Immature natural killer cell (primary cell): ENCODE data around the gene WHRN. TPM values are rescaled to one million over a fixed set of nuclear protein-coding genes. Genes with fewer than 3 reads are reported as not detected.

ENCODE experiments used
- DNase-seq, 3 donors: peaks; one replicate each; pipeline ENCODE4 v3.0.0; 2022; ENCODE audit warnings: mixed read lengths in 1 of 3
- H3K27ac Mint-ChIP-seq, 6 donors: one replicate each; pipeline ENCODE4 v1.8.0; 2020; ENCODE audit warnings: mixed read lengths in 6 of 6, mild to moderate bottlenecking in 5 of 6, inconsistent platforms in 4 of 6, moderate library complexity in 3 of 6
- H3K27me3 Mint-ChIP-seq, 3 donors: one replicate each; pipeline ENCODE4 v1.8.0; 2020 to 2021; ENCODE audit warnings: low read depth in 3 of 3, mild to moderate bottlenecking in 3 of 3, mixed read lengths in 3 of 3, moderate library complexity in 3 of 3, inconsistent platforms in 1 of 3
- H3K36me3 Mint-ChIP-seq, 3 donors: one replicate each; pipeline ENCODE4 v1.8.0; 2020; ENCODE audit warnings: mixed read lengths in 3 of 3, inconsistent platforms in 2 of 3, mild to moderate bottlenecking in 2 of 3
- H3K4me1 Mint-ChIP-seq, 2 donors: one replicate each; pipeline ENCODE4 v1.8.0; 2020; ENCODE audit warnings: inconsistent platforms in 2 of 2, mild to moderate bottlenecking in 2 of 2, mixed read lengths in 2 of 2, moderate library complexity in 1 of 2
- H3K4me3 Mint-ChIP-seq, 5 donors: one replicate each; pipeline ENCODE4 v1.8.0; 2020; ENCODE audit warnings: mild to moderate bottlenecking in 5 of 5, mixed read lengths in 5 of 5, inconsistent platforms in 3 of 5, moderate library complexity in 3 of 5
- H3K9me3 Mint-ChIP-seq, 6 donors: one replicate each; pipeline ENCODE4 v1.8.0; 2020; ENCODE audit warnings: mild to moderate bottlenecking in 6 of 6, mixed read lengths in 6 of 6, inconsistent platforms in 4 of 6, moderate library complexity in 3 of 6
- polyA plus RNA-seq, 3 donors: library from polyadenylated mRNA; unstranded; fragments of 300-500 nt; fragmentation: Illumina TruSeq; gene quantifications; one replicate each; pipeline ENCODE4 v1.2.3, GENCODE V29; 2021

The WHRN gene
- polyA plus RNA-seq, 3 donors from 2014 or later = 0.22 to 1.4 (median 1.0) TPM

DNA sequence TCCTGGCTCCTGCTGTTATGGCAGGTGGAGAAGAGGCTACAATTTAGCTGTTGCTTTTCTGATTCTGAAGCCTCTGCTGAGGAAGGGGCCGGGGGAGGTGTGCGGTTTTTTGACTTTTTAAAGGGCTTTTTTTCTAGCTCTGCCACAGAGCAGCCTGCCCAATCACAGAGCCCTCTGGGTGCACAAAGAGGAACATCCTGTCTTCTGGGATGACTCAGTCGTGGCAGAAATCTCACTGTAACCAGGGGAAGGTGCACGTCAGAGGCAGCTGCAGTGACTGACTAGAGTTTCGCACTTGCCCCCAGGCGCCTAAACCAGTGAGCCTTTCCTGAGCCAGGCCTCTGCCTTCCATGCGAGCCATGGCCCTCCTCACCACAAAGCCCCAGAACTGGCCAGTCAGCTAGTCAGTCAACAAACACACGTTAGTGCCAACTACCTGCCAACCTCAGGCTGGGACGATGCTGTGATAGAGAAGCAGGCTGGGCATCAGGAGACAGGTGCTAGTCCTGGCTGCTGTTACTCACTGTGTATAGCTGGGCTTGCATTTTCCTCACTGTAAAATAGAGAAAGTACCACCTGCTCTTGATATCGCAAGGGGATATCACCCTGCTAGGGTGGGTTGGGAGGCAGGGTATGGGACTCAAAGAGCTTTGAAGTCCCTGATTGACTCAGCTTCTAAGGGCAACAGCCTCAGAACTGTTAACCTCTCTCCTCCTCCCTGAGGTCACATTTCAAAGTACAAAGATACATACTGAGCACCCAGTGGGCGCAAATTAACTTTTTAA, 119.7 kb downstream of the WHRN start:
- peak; percentile 96 to 98 (median 98) for DNase-seq
- Mint-ChIP-seq H3K9me3 (peaks cover 0 to 5% (median 0%) of the 10 kb centered on the region in 6 donors), H3K27ac (peak overlapping the region; percentile 90 to 100 (median 99)), H3K27me3 (peaks cover 43 to 77% (median 75%) of the 10 kb centered on the region in 3 donors), H3K36me3 (peaks cover 14 to 49% (median 26%) of the 10 kb centered on the region in 3 donors), H3K4me3 (peak overlapping the region; percentile 92 to 97 (median 97)), H3K4me1 (peaks cover 84 to 86% of the 10 kb centered on the region in 2 donors)

DNA sequence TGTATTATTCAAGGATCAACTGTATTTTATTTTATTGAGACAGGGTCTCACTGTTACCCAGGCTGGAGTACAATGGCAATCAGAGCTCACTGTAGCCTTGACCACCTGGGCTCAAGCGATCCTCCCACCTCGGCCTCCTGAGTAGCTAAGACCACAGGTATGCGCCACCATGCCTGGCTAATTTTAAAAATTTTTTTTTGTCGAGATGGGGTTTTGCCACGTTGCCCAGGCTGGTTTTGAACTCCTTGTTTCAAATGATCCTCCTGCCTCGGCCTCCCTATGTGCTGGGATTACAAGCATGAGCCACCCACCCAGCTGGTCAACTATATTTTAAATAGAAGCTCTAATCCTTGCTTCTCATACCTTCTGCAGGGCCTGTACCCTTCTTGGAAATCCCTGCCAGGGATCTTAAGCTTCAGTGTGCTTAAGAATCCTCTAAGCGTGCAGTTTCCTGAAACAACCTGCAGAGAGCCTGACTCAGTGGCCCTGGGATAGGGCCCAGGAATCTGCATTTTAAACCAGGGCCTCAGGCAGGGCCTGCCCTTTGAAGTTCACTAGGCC, 120.4 kb downstream of the WHRN start:
- H3K4me1 Mint-ChIP-seq = peaks cover 82 to 86% of the 10 kb centered on the region in 2 donors
- peaks cover 0 to 5% (median 0%) of the 10 kb centered on the region in 6 donors for H3K9me3 Mint-ChIP-seq
- peak overlapping the region; percentile 90 to 100 (median 99) for H3K27ac Mint-ChIP-seq
- H3K36me3 Mint-ChIP-seq = peaks cover 18 to 54% (median 29%) of the 10 kb centered on the region in 3 donors
- peak in 1 of 3 donors; percentile 28 for DNase-seq
- peak overlapping the region; percentile 92 to 97 (median 97) for H3K4me3 Mint-ChIP-seq
- H3K27me3 Mint-ChIP-seq = peaks cover 42 to 76% (median 75%) of the 10 kb centered on the region in 3 donors

DNA sequence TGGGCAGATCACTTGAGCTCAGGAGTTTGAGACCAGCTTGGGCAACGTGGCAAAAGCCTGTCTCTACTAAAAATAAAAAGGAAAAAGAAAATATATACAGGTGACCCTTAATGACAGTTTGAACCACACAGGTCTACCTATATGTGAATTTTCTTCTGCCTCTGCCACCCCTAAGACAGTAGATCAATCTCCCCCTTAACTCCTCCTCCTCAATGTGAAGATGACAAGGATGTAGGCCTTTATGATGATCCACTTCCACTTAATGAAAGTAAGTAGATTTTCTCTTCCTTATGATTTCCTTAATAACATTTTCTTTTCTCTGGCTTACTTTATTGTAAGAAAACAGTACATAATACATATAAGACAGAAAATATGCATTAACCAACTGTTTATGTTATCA, 120.9 kb downstream of the WHRN start:
- Mint-ChIP-seq H3K9me3 (peaks cover 0 to 5% (median 0%) of the 10 kb centered on the region in 6 donors), H3K27ac (peak overlapping the region; percentile 90 to 100 (median 99)), H3K4me3 (peak overlapping the region; percentile 92 to 97 (median 97)), H3K4me1 (peaks cover 82 to 86% of the 10 kb centered on the region in 2 donors), H3K36me3 (peaks cover 19 to 60% (median 35%) of the 10 kb centered on the region in 3 donors), H3K27me3 (peaks cover 42 to 78% (median 76%) of the 10 kb centered on the region in 3 donors)
- peak; percentile 35 to 47 (median 40) for DNase-seq

DNA sequence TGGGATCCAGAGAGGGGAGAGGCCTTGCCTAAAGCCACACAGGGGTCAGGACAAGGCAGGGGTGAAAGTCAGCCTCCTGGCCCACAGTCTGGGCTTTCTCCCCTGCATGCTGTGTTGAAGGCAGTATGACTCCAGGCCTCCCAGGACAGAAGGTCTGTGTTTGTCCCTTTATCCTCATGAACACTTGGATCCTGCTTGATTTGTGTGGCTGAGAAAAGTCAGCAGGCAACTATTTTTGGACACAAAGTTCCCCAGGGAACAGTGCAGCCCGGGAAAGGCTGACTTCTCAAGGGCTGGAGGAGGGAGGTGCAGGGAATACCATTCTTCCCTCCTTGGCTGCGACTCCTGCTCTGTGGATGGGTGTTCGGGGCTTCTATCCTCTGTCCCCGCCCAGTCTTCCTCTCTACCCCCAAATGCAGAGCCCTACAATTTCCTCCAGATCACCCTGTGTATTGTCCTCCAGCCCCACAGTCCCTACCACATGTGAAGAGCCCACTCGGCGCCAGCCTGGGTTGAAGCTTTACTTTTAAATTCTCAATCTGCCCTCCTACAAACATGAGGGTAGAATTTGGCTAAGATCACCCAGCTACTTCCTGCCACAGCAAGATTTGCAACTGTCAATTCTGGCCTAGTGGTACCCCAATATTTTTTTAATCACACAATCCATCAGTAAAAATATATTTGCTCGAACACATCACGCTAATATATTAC, 121.6 kb downstream of the WHRN start:
- H3K27me3 Mint-ChIP-seq = peaks cover 44 to 76% (median 75%) of the 10 kb centered on the region in 3 donors

DNA sequence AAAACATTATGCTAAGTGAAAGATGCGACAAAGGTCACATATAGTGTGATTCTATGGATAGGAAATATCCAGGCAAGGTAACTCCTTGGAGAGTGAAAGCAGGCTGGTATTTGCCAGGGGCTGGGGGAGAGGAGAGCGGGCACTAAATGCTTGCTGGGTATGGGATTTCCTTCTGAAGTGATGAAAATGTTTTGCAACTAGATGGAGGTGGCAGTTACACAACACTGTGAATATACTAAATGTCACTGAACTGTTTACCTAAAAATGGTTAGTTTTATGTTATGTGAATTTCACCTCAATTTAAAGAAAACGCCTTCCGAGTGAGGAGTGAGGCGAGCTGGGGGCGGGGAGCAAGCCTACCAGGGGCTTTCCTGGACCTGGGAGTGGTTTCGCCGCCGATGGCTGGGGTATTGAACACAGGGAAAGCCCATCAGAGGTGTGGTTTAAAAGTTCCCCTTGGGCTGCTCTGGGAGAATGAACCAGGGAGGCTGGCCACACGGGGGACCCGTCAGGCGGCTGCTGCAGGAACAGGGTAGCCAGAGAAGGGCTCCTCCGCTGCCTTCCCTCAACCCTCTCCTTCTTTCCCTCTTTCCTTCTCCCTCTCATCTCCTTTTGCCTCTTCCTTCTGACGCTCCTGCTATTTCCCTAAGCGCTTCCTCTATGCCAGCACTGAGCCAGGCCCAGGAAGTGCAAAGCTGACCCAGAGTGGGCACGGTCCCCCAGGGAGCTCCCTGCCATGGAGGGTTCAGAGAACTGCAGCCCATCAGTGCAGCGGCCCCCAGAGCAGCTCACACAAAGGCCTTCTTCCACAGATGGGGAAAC, 122.4 kb downstream of the WHRN start:
- Mint-ChIP-seq H3K27ac (peak overlapping the region; percentile 90 to 100 (median 99)), H3K36me3 (peaks cover 30 to 70% (median 46%) of the 10 kb centered on the region in 3 donors), H3K4me1 (peaks cover 82 to 86% of the 10 kb centered on the region in 2 donors), H3K4me3 (peak overlapping the region; percentile 92 to 97 (median 97)), H3K9me3 (peaks cover 0 to 5% (median 0%) of the 10 kb centered on the region in 6 donors), H3K27me3 (peaks cover 45 to 77% (median 77%) of the 10 kb centered on the region in 3 donors)
- peak; percentile 83 to 86 (median 84) for DNase-seq

More for the DNA sequence above, 121.6 kb downstream of the WHRN start:
- H3K36me3 Mint-ChIP-seq = peaks cover 22 to 64% (median 38%) of the 10 kb centered on the region in 3 donors
- H3K27ac Mint-ChIP-seq = peak overlapping the region; percentile 90 to 100 (median 99)
- DNase-seq = peak; percentile 60 to 73 (median 68)
- peak overlapping the region; percentile 92 to 97 (median 97) for H3K4me3 Mint-ChIP-seq
- H3K4me1 Mint-ChIP-seq = peaks cover 82 to 86% of the 10 kb centered on the region in 2 donors
- H3K9me3 Mint-ChIP-seq = peaks cover 0 to 5% (median 0%) of the 10 kb centered on the region in 6 donors

DNA sequence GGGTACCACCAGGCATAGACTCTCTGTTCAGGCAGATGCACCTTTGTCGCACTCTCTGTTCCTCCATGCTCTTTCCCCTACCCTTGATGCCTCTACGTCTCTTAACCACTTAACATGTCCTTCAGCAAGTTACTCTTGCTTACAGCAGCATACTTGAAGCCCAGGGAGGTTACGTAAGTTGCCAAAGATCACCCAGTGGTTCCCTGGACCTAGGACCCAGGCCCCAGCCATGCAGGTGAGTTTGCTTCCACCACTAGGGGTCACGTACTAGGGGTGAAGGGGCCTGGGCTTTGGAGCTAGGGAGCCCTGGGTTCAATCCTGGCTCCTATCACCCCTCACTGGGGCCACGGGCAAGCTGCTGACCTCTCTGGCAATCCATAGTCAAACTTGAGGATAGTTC, 126.4 kb downstream of the WHRN start:
- peak overlapping the region; percentile 90 to 100 (median 99) for H3K27ac Mint-ChIP-seq
- no peak for DNase-seq
- no peaks in the 10 kb centered on the region for H3K9me3 Mint-ChIP-seq
- H3K36me3 Mint-ChIP-seq = peaks cover 39 to 78% (median 59%) of the 10 kb centered on the region in 3 donors
- H3K4me1 Mint-ChIP-seq = peaks cover 94 to 97% of the 10 kb centered on the region in 2 donors
- H3K27me3 Mint-ChIP-seq = peaks cover 26 to 71% (median 68%) of the 10 kb centered on the region in 3 donors
- H3K4me3 Mint-ChIP-seq = peak overlapping the region; percentile 70 to 97 (median 81)

DNA sequence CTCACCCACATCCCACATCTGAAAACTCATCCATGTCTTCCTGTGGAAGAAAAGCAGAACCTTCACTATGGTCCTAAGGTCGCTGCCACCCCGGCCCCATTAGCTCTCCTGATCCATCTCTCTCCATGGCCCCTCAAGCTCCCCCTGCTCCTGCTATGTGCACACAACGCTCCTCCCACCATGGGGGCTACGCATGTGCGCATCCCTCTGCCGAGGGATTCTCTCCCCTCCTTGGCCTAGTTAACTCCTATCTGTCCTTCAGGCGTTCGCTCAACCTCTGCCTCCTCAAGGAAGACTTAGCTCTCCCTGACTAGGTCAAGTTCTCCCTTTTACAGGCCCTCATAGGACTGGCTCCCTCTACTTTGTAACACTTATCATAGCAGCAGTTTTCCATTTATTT, 127.3 kb downstream of the WHRN start:
- H3K4me3 Mint-ChIP-seq = peak overlapping the region; percentile 46 to 93 (median 73)
- H3K27me3 Mint-ChIP-seq = peaks cover 26 to 69% (median 64%) of the 10 kb centered on the region in 3 donors
- peaks cover 93 to 95% of the 10 kb centered on the region in 2 donors for H3K4me1 Mint-ChIP-seq
- peak overlapping the region; percentile 90 to 100 (median 99) for H3K27ac Mint-ChIP-seq
- H3K9me3 Mint-ChIP-seq = no peaks in the 10 kb centered on the region
- peaks cover 38 to 79% (median 61%) of the 10 kb centered on the region in 3 donors for H3K36me3 Mint-ChIP-seq
- DNase-seq = no peak

DNA sequence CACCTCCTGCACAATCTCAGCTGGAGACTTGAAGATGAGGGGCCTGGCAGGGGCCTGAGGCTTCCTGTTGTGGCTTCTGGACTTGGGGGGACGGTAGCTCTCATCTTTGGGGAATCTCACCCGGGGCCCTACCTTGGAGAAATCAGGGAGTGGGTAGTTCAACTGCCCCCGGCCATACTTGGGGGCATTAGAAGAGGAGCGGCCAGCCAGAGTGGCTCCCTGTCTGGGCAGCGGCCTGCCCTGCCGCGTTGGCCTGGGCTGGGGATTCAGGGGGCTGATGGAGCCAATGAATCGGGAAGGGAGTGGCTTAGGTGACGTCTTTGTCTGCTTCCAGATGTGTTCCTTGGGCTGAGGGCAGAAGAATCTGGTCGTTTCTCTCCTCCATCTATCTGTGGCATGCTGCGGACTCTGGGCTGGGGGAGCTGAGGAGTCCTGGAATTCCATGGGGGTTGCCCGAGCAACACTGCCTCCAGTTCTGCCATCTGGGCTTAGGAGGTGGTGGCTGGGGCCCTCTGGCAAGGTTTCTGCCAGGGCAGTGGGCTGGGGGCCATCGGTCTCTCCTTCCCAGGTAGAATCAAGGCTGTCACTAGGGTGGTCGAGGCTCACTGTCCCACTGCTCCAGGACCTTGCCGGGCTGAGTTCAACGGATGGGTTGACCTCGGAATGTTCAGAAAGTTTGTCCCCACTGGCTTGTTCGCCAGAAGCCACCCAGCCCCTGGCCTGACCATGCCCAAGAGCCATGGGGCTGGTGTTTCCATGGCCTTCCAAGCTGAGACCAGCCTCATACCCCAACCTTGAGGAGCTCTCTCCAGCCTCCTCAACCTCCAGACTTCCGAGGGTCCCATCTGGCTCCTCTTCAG, 128.5 kb downstream of the WHRN start:
- H3K4me1 Mint-ChIP-seq = peaks cover 93 to 95% of the 10 kb centered on the region in 2 donors
- H3K27ac Mint-ChIP-seq = peak overlapping the region; percentile 90 to 100 (median 99)
- H3K4me3 Mint-ChIP-seq = peak overlapping the region; percentile 38 to 70 (median 50)
- DNase-seq = no peak
- peaks cover 41 to 75% (median 54%) of the 10 kb centered on the region in 3 donors for H3K36me3 Mint-ChIP-seq
- no peaks in the 10 kb centered on the region for H3K9me3 Mint-ChIP-seq
- H3K27me3 Mint-ChIP-seq = peaks cover 33 to 66% (median 64%) of the 10 kb centered on the region in 3 donors

DNA sequence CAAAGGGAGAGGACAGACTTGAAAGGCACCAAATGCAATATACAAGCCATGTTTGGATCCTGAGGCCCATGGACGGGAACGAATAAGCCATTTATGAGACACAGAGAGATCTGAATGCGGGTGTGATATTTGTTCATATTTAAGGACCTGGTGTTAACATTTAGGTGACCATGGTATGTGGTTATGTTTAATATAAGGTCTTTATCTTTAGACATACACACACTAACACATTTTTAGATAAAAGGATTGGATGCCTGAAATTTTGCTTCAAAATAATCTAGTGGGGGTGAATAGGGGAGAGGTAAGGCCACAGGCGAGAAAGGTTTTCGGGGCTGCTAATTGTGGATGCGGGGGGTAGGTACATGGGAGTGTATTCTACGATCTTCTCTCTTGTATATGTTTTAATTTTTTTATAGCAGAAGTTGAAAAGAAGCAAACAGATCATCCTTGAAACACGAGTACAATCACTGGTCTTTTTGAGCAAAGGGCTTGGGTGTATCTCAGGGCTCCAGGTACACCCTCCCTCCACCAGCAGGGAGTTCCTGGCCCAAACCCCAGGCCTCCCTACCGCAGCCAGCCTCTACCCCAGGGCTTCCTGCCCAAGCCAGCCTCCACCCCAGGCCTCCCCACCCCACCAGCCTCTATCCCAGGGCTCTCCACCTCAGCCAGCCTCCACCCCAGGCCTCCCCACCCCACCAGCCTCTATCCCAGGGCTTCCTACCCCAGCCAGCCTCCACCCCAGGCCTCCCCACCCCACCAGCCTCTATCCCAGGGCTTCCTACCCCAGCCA, 129.7 kb downstream of the WHRN start:
- peak overlapping the region; percentile 90 to 97 (median 94) for H3K27ac Mint-ChIP-seq
- peaks cover 38 to 69% (median 65%) of the 10 kb centered on the region in 3 donors for H3K27me3 Mint-ChIP-seq
- peak in 2 of 3 donors; percentile 58 to 63 for DNase-seq
- no peaks in the 10 kb centered on the region for H3K9me3 Mint-ChIP-seq
- peak overlapping the region; percentile 68 to 75 (median 72) for H3K4me3 Mint-ChIP-seq
- peaks cover 94 to 95% of the 10 kb centered on the region in 2 donors for H3K4me1 Mint-ChIP-seq
- peaks cover 43 to 74% (median 56%) of the 10 kb centered on the region in 3 donors for H3K36me3 Mint-ChIP-seq

DNA sequence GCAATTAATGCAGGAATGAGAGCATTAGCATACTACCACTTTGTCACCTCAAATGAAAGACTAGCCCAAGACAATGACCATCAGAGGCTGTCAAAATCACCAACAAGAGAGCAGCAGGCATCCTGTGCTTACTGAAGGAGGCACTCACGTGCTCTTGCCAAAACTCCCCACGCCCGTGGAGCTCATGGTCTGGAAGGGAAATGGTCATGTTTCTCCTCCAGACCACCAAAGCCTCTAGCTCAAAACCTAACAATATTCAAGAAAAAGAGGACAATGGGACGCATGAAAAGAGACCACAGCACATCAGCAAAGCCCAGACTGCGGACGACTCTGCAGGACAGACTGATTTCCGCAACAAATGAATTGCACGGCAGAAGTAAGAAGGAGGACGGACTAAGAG, 130.3 kb downstream of the WHRN start:
- Mint-ChIP-seq H3K27me3 (peaks cover 40 to 68% (median 68%) of the 10 kb centered on the region in 3 donors), H3K9me3 (no peaks in the 10 kb centered on the region), H3K36me3 (peaks cover 39 to 70% (median 52%) of the 10 kb centered on the region in 3 donors), H3K4me3 (peak overlapping the region; percentile 68 to 75 (median 72)), H3K27ac (peak overlapping the region; percentile 90 to 97 (median 94)), H3K4me1 (peaks cover 94% of the 10 kb centered on the region in 2 donors)
- peak; percentile 42 to 60 (median 51) for DNase-seq
